Endothelial cell (in vitro differentiated cells): ENCODE results near the gene PAWR. TPM values are rescaled to one million over a fixed set of nuclear protein-coding genes. Genes with fewer than 3 reads are reported as not detected.
"Not testable (repeated sequence)": the region's sequence is repeated elsewhere in the genome, so short reads cannot be mapped to it uniquely, and the experiment has no call there.

Experiments
- DNase-seq: peaks from one replicate; pipeline ENCODE4 v3.0.0; 2021; ENCODE audit warnings: low spot score
- H3K27ac Mint-ChIP-seq: one replicate; pipeline ENCODE4 v1.8.0; 2021; ENCODE audit warnings: mixed read lengths, inconsistent platforms; ENCODE audit not compliant: unreplicated experiment
- H3K27me3 Mint-ChIP-seq: one replicate; pipeline ENCODE4 v1.8.0; 2021; ENCODE audit warnings: mild to moderate bottlenecking, moderate library complexity, mixed read lengths, inconsistent platforms; ENCODE audit not compliant: unreplicated experiment
- H3K36me3 Mint-ChIP-seq: one replicate; pipeline ENCODE4 v1.8.0; 2021; ENCODE audit warnings: mild to moderate bottlenecking, low read depth, mixed read lengths, inconsistent platforms; ENCODE audit not compliant: unreplicated experiment
- H3K4me1 Mint-ChIP-seq: one replicate; pipeline ENCODE4 v1.8.0; 2021; ENCODE audit warnings: mild to moderate bottlenecking, mixed read lengths, inconsistent platforms; ENCODE audit not compliant: unreplicated experiment
- H3K4me3 Mint-ChIP-seq: one replicate; pipeline ENCODE4 v1.8.0; 2021; ENCODE audit warnings: mild to moderate bottlenecking, mixed read lengths, inconsistent platforms; ENCODE audit not compliant: unreplicated experiment
- H3K9me3 Mint-ChIP-seq: one replicate; pipeline ENCODE4 v1.8.0; 2021; ENCODE audit warnings: mixed read lengths, inconsistent platforms; ENCODE audit not compliant: unreplicated experiment
- total RNA-seq: library from RNA; stranded (reverse); fragmentation: NEBNext Ultra II Directional; extraction: Animal tissue kit (Norgen Biotek cat#: 25700); gene quantifications from one replicate; pipeline ENCODE4 v1.2.1, GENCODE V29; 2021; ENCODE audit not compliant: unreplicated experiment
- TF ChIP-seq, protein P1 (sequence below): fragments of 200-600 bp; sonication (generic); IDR thresholded peaks from one replicate; pipeline ENCODE4 v1.5.0; 2021; ENCODE audit warnings: antibody characterized with exemption; ENCODE audit not compliant: unreplicated experiment

The PAWR gene
- total RNA-seq, 1 donor from 2014 or later, result 92.3 TPM

DNA sequence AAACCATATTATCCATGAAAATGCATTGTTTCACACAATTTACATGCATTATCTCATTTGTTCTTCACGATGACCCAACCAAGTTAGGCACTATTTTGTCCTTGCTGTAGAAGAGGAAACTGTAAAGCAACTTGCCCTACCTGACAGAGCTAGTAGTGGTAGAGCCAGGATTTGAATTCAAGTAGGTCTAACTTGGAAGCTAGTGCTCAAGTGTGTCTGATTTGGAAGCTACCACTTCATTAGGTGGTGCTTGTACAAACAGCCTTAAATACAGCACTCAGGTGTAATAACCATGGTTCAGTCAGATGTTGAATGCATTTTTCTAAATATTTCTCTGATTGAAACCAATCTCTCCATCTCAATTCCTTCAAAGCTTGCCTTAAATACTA lies 123.6 kb downstream of the PAWR start:
- H3K27me3 Mint-ChIP-seq, result peaks cover 1% of the 10 kb centered on the region
- H3K4me1 Mint-ChIP-seq, result peaks cover 30% of the 10 kb centered on the region
- no peaks in the 10 kb centered on the region for H3K9me3 Mint-ChIP-seq
- TF ChIP-seq, protein P1, sequence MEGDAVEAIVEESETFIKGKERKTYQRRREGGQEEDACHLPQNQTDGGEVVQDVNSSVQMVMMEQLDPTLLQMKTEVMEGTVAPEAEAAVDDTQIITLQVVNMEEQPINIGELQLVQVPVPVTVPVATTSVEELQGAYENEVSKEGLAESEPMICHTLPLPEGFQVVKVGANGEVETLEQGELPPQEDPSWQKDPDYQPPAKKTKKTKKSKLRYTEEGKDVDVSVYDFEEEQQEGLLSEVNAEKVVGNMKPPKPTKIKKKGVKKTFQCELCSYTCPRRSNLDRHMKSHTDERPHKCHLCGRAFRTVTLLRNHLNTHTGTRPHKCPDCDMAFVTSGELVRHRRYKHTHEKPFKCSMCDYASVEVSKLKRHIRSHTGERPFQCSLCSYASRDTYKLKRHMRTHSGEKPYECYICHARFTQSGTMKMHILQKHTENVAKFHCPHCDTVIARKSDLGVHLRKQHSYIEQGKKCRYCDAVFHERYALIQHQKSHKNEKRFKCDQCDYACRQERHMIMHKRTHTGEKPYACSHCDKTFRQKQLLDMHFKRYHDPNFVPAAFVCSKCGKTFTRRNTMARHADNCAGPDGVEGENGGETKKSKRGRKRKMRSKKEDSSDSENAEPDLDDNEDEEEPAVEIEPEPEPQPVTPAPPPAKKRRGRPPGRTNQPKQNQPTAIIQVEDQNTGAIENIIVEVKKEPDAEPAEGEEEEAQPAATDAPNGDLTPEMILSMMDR, result no peak
- H3K4me3 Mint-ChIP-seq, result no peak overlapping the region
- peak overlapping the region; percentile 91 for H3K27ac Mint-ChIP-seq
- peaks cover 51% of the 10 kb centered on the region for H3K36me3 Mint-ChIP-seq
- no peak for DNase-seq

DNA sequence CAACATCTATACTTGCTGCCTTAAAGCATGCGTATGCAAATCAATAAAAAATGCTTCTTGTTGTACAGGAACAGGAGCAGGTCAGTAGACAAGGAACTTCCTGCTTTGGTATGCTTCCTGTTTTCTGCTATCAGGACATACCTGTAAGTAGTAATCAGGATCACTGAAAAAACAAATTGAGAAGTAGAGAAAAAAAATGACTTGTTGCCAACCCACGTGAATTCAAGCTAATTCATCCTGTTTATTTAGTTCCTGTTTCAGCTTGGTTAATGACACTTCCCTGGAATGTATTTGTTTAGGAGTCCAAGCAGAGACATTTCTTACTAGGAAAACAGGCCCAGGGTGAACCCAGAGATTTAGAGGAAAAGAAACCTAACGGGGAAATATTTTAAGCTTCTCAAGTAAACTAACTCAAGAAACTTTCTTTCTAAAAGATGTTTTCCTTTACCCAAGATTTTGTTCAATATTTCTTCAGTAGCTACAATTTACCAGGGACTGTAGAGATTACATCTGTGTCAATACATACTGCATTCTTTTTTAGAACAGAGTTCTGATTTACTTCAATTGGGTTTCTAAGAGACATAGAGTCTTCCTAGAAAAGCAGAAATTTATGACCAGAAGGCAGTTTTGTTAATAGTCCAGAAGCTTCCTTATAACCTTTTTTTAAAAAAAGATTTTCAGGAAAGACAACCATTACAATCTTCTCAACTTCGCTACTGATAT lies 124.2 kb downstream of the PAWR start:
- peaks cover 30% of the 10 kb centered on the region for H3K4me1 Mint-ChIP-seq
- peak overlapping the region; percentile 91 for H3K27ac Mint-ChIP-seq
- peaks cover 1% of the 10 kb centered on the region for H3K27me3 Mint-ChIP-seq
- peaks cover 55% of the 10 kb centered on the region for H3K36me3 Mint-ChIP-seq
- peak overlapping the region; percentile 54 for H3K4me3 Mint-ChIP-seq
- no peaks in the 10 kb centered on the region for H3K9me3 Mint-ChIP-seq
- no peak for DNase-seq
- TF ChIP-seq, protein P1, result no peak

DNA sequence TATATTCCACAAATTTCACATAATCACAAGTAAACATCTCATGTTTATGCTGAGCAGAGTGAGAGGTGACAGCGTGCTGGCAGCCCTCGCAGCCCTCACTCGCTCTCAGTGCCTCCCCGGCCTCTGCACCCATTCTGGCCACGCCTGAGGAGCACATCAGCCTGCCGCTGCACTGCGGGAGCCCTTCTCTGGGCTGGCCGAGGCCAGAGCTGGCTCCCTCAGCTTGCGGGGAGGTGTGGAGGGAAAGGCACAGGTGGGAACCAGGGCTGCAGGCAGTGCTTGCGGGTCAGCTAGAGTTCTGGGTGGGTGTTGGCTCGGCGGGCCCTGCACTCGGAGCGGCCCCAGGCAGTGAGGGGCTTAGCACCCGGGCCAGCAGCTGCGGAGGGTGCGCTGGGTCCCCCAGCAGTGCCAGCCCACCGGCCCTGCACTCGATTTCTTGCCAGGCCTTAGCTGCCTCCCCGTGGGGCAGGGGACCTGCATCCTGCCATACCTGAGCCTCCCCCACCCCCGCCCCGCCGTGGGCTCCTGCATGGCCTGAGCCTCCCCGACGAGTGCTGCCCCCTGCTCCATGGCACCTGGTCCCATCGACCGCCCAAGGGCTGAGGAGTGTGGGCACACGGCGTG lies 125.9 kb downstream of the PAWR start:
- not testable (repeated sequence) for H3K27me3 Mint-ChIP-seq, H3K9me3 Mint-ChIP-seq, H3K4me3 Mint-ChIP-seq, H3K27ac Mint-ChIP-seq, DNase-seq
- Mint-ChIP-seq H3K36me3 (peaks cover 50% of the 10 kb centered on the region), H3K4me1 (peaks cover 26% of the 10 kb centered on the region)

DNA sequence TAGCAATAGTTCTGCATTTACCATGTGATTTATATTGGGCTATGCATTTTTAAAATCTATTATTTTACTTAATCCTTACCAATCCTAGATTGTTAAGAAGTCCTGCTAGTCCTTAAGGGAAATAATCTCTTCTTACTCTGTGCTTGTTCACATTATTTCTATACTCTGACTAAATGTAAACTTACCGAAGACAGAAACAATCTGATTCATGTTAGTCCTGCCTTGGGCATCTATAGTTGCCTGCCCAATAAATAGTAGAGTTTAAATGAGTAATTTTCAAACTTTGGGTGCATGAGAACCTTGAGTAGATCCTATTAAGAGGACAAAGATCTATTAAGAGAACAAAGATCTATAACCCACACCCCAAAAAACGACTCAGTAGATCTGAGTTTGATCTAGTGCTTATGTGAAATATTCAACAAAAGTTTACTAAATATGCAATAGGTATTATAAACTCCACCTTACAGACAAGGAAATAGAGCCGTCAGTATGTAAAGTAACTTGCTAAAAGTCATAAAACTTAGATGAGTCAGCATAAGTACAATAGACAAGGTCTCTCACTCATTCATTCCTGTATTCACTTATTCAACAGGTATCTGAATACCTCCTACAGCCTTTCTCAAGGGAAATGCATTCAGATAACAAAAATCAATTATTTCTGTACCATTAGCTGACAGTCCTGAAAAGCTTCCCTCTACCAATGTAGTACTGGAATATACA lies 127.6 kb downstream of the PAWR start:
- no peaks in the 10 kb centered on the region for H3K27me3 Mint-ChIP-seq
- H3K9me3 Mint-ChIP-seq, result no peaks in the 10 kb centered on the region
- peaks cover 30% of the 10 kb centered on the region for H3K4me1 Mint-ChIP-seq
- peaks cover 46% of the 10 kb centered on the region for H3K36me3 Mint-ChIP-seq
- H3K27ac Mint-ChIP-seq, result no peak overlapping the region
- peak overlapping the region; percentile 63 for H3K4me3 Mint-ChIP-seq
- DNase-seq, result no peak
- TF ChIP-seq, protein P1, result no peak

DNA sequence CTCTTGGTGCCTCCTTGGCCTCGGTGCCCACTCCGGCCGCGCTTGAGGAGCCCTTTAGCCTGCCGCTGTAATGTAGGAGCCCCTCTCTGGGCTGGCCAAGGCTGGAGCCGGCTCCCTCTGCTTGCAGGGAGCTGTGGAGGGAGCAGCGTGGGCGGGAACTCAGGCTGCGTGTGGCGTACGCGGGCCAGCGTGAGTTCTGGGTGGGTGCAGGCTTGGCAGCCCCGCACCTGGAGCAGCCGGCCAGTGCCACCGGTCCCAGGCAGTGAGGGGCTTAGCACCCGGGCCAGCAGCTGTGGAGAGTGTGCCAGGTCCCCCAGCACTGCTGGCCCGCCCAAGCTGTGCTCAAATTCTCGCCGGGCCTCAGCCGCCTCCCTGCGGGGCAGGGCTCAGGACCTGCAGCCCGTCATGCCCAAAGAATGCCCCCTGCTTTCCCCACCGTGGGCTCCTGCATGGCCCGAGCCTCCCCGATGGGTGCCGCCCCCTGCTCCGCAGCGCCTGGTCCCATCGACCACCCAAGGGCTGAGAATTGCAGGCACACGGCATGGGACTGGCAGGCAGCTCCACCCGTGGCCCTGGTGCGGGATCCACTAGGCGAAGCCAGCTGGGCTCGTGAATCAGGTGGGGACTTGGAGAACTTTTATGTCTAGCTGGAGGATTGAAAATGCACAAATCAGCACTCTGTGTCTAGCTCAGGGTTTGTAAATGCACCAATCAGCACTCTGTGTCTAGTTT lies 129.2 kb downstream of the PAWR start:
- Mint-ChIP-seq H3K4me1 (peaks cover 30% of the 10 kb centered on the region), H3K27me3 (no peaks in the 10 kb centered on the region), H3K27ac (no peak overlapping the region), H3K36me3 (peaks cover 38% of the 10 kb centered on the region), H3K4me3 (no peak overlapping the region), H3K9me3 (no peaks in the 10 kb centered on the region)
- TF ChIP-seq, protein P1, result no peak
- no peak for DNase-seq
